HPDE6-E6E7 (cell line): Measurements from ENCODE around the gene CERS3.

Source experiments
- DNase-seq: peaks from one replicate; pipeline ENCODE4 v3.0.0; 2011; ENCODE audit warnings: missing footprints; ENCODE audit errors: extremely low spot score

CERS3 gene

DNA sequence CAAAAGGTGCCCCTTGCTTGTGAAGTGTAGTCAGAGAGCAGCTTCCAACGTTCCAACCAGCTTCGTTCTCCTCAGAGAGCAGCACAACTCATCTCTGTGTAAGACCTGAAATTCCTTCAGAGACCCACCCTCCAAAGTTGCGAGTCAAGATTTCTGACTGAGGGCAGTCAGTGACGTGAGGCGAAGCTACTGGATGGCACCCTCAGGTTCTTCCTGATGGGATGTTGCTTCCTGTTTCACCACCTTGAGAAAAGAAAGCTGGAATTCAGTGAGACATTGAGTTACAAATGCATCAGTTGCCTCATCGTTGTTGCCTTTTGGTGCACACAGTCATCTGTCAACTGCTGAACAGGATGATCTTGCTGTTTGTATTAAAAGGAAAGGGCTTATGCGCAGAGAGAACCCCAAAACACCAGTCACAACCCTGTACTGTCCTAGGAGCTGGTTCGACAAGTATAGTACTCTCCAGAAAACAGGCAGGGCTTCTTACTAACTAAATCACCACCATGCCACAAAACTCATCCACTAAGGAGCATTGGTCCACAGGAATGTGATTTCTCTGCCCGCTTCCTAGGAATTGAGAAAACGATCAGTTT lies at the start of gene CERS3:
Gene CERS3 (minus strand): TSS at position 118 of the 596 bp plus-strand sequence. CDS start 27,101 bp downstream, outside the sequence.
- peak; percentile 81 for DNase-seq

GRCh38 chr15:100573526-100573925 lies 44.8 kb upstream of the CERS3 start:
- DNase-seq = no peak

GRCh38 chr15:100572362-100572983 lies 43.7 kb upstream of the CERS3 start:
- no peak for DNase-seq

DNA sequence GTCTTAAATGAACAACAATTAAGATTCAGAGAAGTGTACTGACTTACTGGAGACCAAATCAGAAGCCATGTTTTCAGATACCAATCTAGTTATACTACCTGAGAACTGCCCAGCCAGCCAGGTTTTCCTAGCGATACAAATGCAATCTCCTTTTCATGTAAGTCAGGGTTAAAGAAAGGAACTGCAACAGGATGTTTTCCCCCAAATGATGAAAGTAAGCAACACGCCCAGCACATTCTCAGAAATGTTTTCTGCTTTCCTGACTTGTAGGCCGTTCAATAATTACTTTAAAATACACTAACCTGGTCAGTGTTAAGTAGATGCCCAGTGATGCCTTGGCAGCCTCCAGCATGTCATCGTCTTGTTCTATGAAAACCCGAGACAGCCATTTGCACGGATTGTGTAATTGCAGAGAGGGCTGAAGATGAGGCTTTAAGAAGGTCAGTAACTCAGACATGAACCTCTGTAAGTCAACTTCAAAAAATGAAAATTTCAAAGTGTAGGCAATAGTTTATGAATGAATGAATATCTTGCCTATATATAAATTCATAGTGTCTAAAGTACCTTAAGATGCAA lies 42.9 kb upstream of the CERS3 start:
- DNase-seq = no peak

- DNase-seq = no peak
These were observed 42.1 kb upstream of the CERS3 start for GRCh38 chr15:100570735-100571313.

- no peak for DNase-seq
These were observed 41.5 kb upstream of the CERS3 start for GRCh38 chr15:100570275-100570674.

DNA sequence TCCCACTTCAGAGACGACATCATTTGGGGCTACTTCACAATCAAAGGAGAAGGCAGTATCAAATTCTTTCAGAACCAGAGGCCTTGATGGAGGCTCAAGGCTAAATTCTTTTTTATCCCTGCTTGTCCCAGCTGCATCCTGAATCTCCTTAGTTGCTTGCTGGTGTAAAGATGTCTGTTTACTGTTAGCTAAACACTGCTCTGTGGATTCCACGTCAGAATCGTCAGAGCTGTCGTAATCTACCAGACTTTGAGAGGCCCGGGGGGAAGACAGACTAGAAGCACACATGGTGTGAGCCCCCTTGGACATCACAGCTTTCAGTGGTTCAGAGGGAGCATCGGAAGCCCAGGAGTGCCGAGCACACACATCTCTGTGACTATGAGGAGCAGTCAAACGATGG lies 40.6 kb upstream of the CERS3 start:
- no peak for DNase-seq

- no peak for DNase-seq
These were observed 38.3 kb upstream of the CERS3 start for GRCh38 chr15:100566850-100567628.

GRCh38 chr15:100565591-100565990 lies 36.8 kb upstream of the CERS3 start:
- peak; percentile 63 for DNase-seq

DNA sequence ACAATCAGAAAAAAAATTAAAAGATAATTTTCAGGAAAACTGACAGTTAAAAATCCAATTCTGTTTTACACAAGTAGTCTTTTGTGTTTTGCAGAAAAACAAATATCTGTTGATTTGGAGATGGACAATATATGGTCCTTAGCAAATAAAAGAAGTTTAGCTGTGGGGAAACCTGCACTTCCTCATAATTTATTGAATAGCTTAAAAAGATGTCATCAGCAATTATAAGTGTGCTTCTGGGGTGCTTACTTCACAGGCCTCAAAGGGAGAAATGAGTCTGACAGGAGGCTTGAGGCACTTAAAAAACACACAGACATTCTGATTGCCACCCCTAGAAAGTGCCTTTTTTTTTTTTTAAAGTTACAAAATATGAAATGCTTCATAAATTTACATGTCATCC lies 31.6 kb upstream of the CERS3 start:
- no peak for DNase-seq

- DNase-seq = peak; percentile 13
These were observed 30.6 kb upstream of the CERS3 start for GRCh38 chr15:100559330-100559729.

DNA sequence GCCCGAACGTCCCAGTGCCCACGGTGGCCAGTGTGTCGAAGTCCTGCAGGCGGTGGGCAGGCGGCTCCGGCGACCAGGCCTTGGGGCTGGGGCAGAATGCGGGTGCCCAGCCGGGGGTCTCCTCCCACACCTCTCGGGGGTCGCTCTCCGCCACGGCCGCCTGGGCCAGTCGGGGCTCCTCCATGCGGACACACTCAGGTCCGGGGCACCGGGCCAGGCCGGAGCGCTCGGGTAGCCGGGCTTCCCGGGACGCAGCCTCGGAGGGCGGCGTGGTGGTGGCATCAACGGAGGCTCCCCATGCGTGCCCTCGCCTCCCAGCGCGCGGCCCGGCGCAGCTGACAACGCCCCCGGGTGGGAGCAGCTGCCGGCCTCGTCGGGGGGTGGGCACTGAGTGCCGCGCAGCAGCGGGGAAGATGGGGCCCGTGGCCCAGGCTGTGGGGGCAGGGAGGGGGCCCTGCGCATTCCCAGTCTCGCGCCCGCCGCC lies 30.1 kb upstream of the CERS3 start:
- DNase-seq = no peak

- no peak for DNase-seq
These were observed 24.7 kb upstream of the CERS3 start for GRCh38 chr15:100553468-100553867.

DNA sequence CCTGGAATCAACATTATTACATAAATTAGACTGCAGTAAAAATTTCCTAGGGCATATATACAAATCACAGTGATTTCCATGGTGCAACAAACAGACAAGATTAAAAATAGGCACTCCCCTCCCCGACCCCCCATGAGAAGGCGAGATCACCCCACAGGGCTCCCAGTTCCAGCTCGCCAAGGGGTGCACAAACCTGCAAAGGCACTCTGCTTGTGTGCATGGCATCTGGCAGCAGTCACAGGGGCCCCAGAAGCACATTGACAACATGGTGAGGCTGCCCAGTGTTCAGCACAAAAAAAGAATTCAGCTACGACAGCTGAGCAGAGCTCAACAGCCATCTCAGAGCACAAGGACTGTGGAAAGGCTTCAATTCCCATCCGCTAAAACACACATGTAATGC lies 19.2 kb upstream of the CERS3 start:
- no peak for DNase-seq

- DNase-seq = no peak
These were observed 16.2 kb upstream of the CERS3 start for GRCh38 chr15:100544946-100545345.

GRCh38 chr15:100544338-100544841 lies 15.6 kb upstream of the CERS3 start:
- DNase-seq = no peak

- no peak for DNase-seq
These were observed 13.5 kb upstream of the CERS3 start for GRCh38 chr15:100542290-100542689.

GRCh38 chr15:100537331-100537730 lies 8.6 kb upstream of the CERS3 start:
- no peak for DNase-seq

- DNase-seq = no peak
These were observed 8.0 kb upstream of the CERS3 start for GRCh38 chr15:100536733-100537132.

- DNase-seq = no peak
These were observed 5.1 kb upstream of the CERS3 start for GRCh38 chr15:100533886-100534285.

GRCh38 chr15:100531823-100532327 lies 3.1 kb upstream of the CERS3 start:
- DNase-seq = no peak

GRCh38 chr15:100531204-100531603 lies 2.5 kb upstream of the CERS3 start:
- no peak for DNase-seq
